HG02943 (cell line): ENCODE measurements around the gene PKD1.

ENCODE experiments used
- ATAC-seq: cut with Tn5 transposase; IDR thresholded peaks from one replicate; pipeline ENCODE4 v1.9.1; 2021; ENCODE audit warnings: mild to moderate bottlenecking, low read depth, moderate library complexity; ENCODE audit not compliant: unreplicated experiment

Gene PKD1

GRCh38 chr16:2091547-2092255 is 44.0 kb downstream of the PKD1 start:
- no peak for ATAC-seq

GRCh38 chr16:2090777-2091546 is 44.7 kb downstream of the PKD1 start:
- no peak for ATAC-seq

- no peak for ATAC-seq
Observed at GRCh38 chr16:2090481-2090776, 45.3 kb downstream of the PKD1 start.

GRCh38 chr16:2089706-2090480 is 45.8 kb downstream of the PKD1 start:
- ATAC-seq = no peak

- ATAC-seq = no peak
Observed at GRCh38 chr16:2088759-2089358, 46.8 kb downstream of the PKD1 start.

- ATAC-seq = no peak
Observed at GRCh38 chr16:2087748-2088631, 47.7 kb downstream of the PKD1 start.

GRCh38 chr16:2086812-2087747 is 48.6 kb downstream of the PKD1 start:
- no peak for ATAC-seq

GRCh38 chr16:2086106-2086742 is 49.5 kb downstream of the PKD1 start:
- ATAC-seq = no peak

- no peak for ATAC-seq
Observed at GRCh38 chr16:2085669-2086068, 50.0 kb downstream of the PKD1 start.

- ATAC-seq = no peak
Observed at GRCh38 chr16:2084895-2085625, 50.6 kb downstream of the PKD1 start.

- ATAC-seq = no peak
Observed at GRCh38 chr16:2083876-2084780, 51.6 kb downstream of the PKD1 start.

GRCh38 chr16:2083409-2083808 is 52.3 kb downstream of the PKD1 start:
- ATAC-seq = no peak

- ATAC-seq = no peak
Observed at GRCh38 chr16:2082983-2083364, 52.7 kb downstream of the PKD1 start.

GRCh38 chr16:2082171-2082982 is 53.3 kb downstream of the PKD1 start:
- ATAC-seq = no peak

- ATAC-seq = no peak
Observed at GRCh38 chr16:2081201-2082084, 54.3 kb downstream of the PKD1 start.
